WTC11 (cell line): ENCODE measurements around the gene NEAT1. TPM values are rescaled to one million over a fixed set of nuclear protein-coding genes. Genes with fewer than 3 reads are reported as not detected.

ENCODE experiments used
- ATAC-seq: fragments of 200-7000 bp; cut with Tn5 transposase; 2 replicates; pipeline ENCODE4 v1.10.0; 2021; ENCODE audit warnings: mild to moderate bottlenecking, moderate library complexity
- CTCF ChIA-PET: fragments of 300-600 bp; sonication (Branson Sonifier 250); formaldehyde crosslinking; loops from one replicate; lab custom pipeline; 2021; ENCODE audit warnings: antibody characterized with exemption; lab: Charles Lee
- POLR2A ChIA-PET: fragments of 350-600 bp; sonication (Branson Sonifier 250); formaldehyde crosslinking; loops from one replicate; lab custom pipeline; 2021; ENCODE audit warnings: antibody characterized with exemption; lab: Charles Lee
- DNase-seq: peaks from one replicate; pipeline ENCODE4 v3.0.0; 2021; ENCODE audit warnings: low spot score
- H3K27ac Mint-ChIP-seq: 2 replicates; pipeline ENCODE4 v1.8.0; 2021; ENCODE audit warnings: mixed read lengths
- H3K27me3 Mint-ChIP-seq: 2 replicates; pipeline ENCODE4 v1.8.0; 2021; ENCODE audit warnings: low read depth, mild to moderate bottlenecking, moderate library complexity, mixed read lengths
- H3K36me3 Mint-ChIP-seq: 2 replicates; pipeline ENCODE4 v1.8.0; 2021; ENCODE audit warnings: mixed read lengths
- H3K4me1 Mint-ChIP-seq: 2 replicates; pipeline ENCODE4 v1.8.0; 2022; ENCODE audit warnings: mixed read lengths
- H3K4me3 Mint-ChIP-seq: 2 replicates; pipeline ENCODE4 v1.8.0; 2021; ENCODE audit warnings: mild to moderate bottlenecking, moderate library complexity, mixed read lengths
- H3K9me3 Mint-ChIP-seq: 2 replicates; pipeline ENCODE4 v1.8.0; 2021; ENCODE audit warnings: mixed read lengths
- CBFB ChIP-seq: sonication (generic); formaldehyde crosslinking; IDR thresholded peaks from 2 replicates; pipeline ENCODE4 v1.8.1; 2022; ENCODE audit warnings: mild to moderate bottlenecking, low read depth, missing genetic modification reagents
- CDX4 ChIP-seq: fragments of 250-450 bp; sonication (Bioruptor Pico); IDR thresholded peaks from 2 replicates; pipeline ENCODE4 v1.9.0; 2021; ENCODE audit warnings: moderate library complexity, mild to moderate bottlenecking, inconsistent platforms, borderline replicate concordance
- CTCF ChIP-seq: fragments of 200-600 bp; IDR thresholded peaks from 2 replicates; pipeline ENCODE4 v1.8.0; 2022; ENCODE audit warnings: antibody characterized with exemption
- E2F5 ChIP-seq: sonication (generic); formaldehyde crosslinking; IDR thresholded peaks from 2 replicates; pipeline ENCODE4 v1.8.1; 2022; ENCODE audit warnings: mild to moderate bottlenecking, moderate library complexity, missing genetic modification reagents
- ELF4 ChIP-seq: sonication (generic); formaldehyde crosslinking; IDR thresholded peaks from 2 replicates; pipeline ENCODE4 v1.8.1; 2022; ENCODE audit warnings: low read depth, mild to moderate bottlenecking, moderate library complexity, missing genetic modification reagents
- EMX1 ChIP-seq: fragments of 250-450 bp; sonication (Bioruptor Pico); IDR thresholded peaks from 2 replicates; pipeline ENCODE4 v1.8.0; 2021; ENCODE audit warnings: mild to moderate bottlenecking
- ERG ChIP-seq: fragments of 250-450 bp; sonication (Bioruptor Pico); IDR thresholded peaks from 2 replicates; pipeline ENCODE4 v1.8.0; 2021; ENCODE audit warnings: mild to moderate bottlenecking
- ETV6 ChIP-seq: sonication (generic); formaldehyde crosslinking; IDR thresholded peaks from 2 replicates; pipeline ENCODE4 v1.8.1; 2022; ENCODE audit warnings: mild to moderate bottlenecking, missing genetic modification reagents
- FOXP1 ChIP-seq: sonication (generic); formaldehyde crosslinking; IDR thresholded peaks from 2 replicates; pipeline ENCODE4 v1.8.0; 2022; ENCODE audit warnings: missing genetic modification reagents, mild to moderate bottlenecking, moderate library complexity, borderline replicate concordance
- HMGXB4 ChIP-seq: sonication (generic); formaldehyde crosslinking; IDR thresholded peaks from 2 replicates; pipeline ENCODE4 v1.8.1; 2023; ENCODE audit warnings: mild to moderate bottlenecking, moderate library complexity, missing genetic modification reagents
- IRF1 ChIP-seq: sonication (generic); formaldehyde crosslinking; IDR thresholded peaks from 2 replicates; pipeline ENCODE4 v1.8.0; 2023; ENCODE audit warnings: missing genetic modification reagents
- MAX ChIP-seq: sonication (generic); formaldehyde crosslinking; IDR thresholded peaks from 2 replicates; pipeline ENCODE4 v1.8.0; 2022; ENCODE audit warnings: mild to moderate bottlenecking, missing genetic modification reagents
- MXD4 ChIP-seq: fragments of 250-450 bp; sonication (Bioruptor Pico); IDR thresholded peaks from 2 replicates; pipeline ENCODE4 v1.8.0; 2021; ENCODE audit warnings: mild to moderate bottlenecking, moderate library complexity, borderline replicate concordance
- MYBL2 ChIP-seq: sonication (generic); formaldehyde crosslinking; IDR thresholded peaks from 2 replicates; pipeline ENCODE4 v1.8.1; 2023; ENCODE audit warnings: mild to moderate bottlenecking, moderate library complexity, missing genetic modification reagents
- PREB ChIP-seq: sonication (generic); formaldehyde crosslinking; IDR thresholded peaks from 2 replicates; pipeline ENCODE4 v1.8.1; 2022; ENCODE audit warnings: mild to moderate bottlenecking, missing genetic modification reagents, moderate library complexity, borderline replicate concordance
- PRRX2 ChIP-seq: fragments of 250-450 bp; sonication (Bioruptor Pico); IDR thresholded peaks from 2 replicates; pipeline ENCODE4 v1.8.0; 2021; ENCODE audit warnings: mild to moderate bottlenecking
- SP1 ChIP-seq: sonication (generic); formaldehyde crosslinking; conservative IDR thresholded peaks from 2 replicates; pipeline ENCODE4 v1.8.1; 2022; ENCODE audit warnings: missing genetic modification reagents
- TCF7 ChIP-seq: sonication (generic); formaldehyde crosslinking; IDR thresholded peaks from 2 replicates; pipeline ENCODE4 v1.8.0; 2022; ENCODE audit warnings: mild to moderate bottlenecking, low read depth, missing genetic modification reagents, moderate library complexity
- TEAD1 ChIP-seq: sonication (generic); formaldehyde crosslinking; IDR thresholded peaks from 2 replicates; pipeline ENCODE4 v1.8.0; 2022; ENCODE audit warnings: mild to moderate bottlenecking, missing genetic modification reagents
- ZNF121 ChIP-seq: sonication (generic); formaldehyde crosslinking; IDR thresholded peaks from 2 replicates; pipeline ENCODE4 v1.8.0; 2023; ENCODE audit warnings: missing genetic modification reagents
- ZNF138 ChIP-seq: sonication (generic); formaldehyde crosslinking; conservative IDR thresholded peaks from 2 replicates; pipeline ENCODE4 v1.8.1; 2022; ENCODE audit warnings: mild to moderate bottlenecking, moderate library complexity, missing genetic modification reagents
- ZNF416 ChIP-seq: fragments of 250-450 bp; sonication (Bioruptor Pico); IDR thresholded peaks from 2 replicates; pipeline ENCODE4 v1.9.0; 2021; ENCODE audit warnings: mild to moderate bottlenecking, inconsistent platforms
- total RNA-seq: library from RNA; stranded (reverse); gene quantifications from 3 replicates; pipeline ENCODE4 v1.2.3, GENCODE V29; 2021

NEAT1 gene
- total RNA-seq, 1 experiment from 2014 or later: 38.1 TPM

GRCh38 chr11:65416341-65416824, 6.2 kb upstream of the NEAT1 start:
- Mint-ChIP-seq H3K4me3 (peak overlapping the region; percentile 20), H3K27ac (no peak overlapping the region), H3K9me3 (no peaks in the 10 kb centered on the region), H3K4me1 (peaks cover 56% of the 10 kb centered on the region), H3K27me3 (0 out of 2 replicates have a peak, but pooled peaks cover 2% of the 10 kb centered on the region), H3K36me3 (no peaks in the 10 kb centered on the region; the same call in 1 of the 2 replicates)
- DNase-seq (peak; percentile 96), ATAC-seq (peak; percentile 63)
- TF ChIP-seq TCF7 (CRISPR knock-in tag): no peak
- TF ChIP-seq SP1: peak; percentile 66; the same call in 1 of the 2 replicates
- no peak for TF ChIP-seq E2F5 (CRISPR knock-in tag)
- no peak for TF ChIP-seq ZNF416 (CRISPR knock-in tag)
- 0 out of 2 replicates have a peak, but pooled peaks have one; percentile 49 for TF ChIP-seq EMX1 (CRISPR knock-in tag)
- TF ChIP-seq ETV6 (CRISPR knock-in tag): peak; percentile 51; the same call in 1 of the 2 replicates
- TF ChIP-seq MAX (CRISPR knock-in tag): peak; percentile 64; the same call in 1 of the 2 replicates
- TF ChIP-seq ERG (CRISPR knock-in tag): peak; percentile 29; the same call in 1 of the 2 replicates
- peak; percentile 95 for TF ChIP-seq CTCF
- peak; percentile 75; the same call in 1 of the 2 replicates for TF ChIP-seq HMGXB4 (CRISPR knock-in tag)
- ChIA-PET CTCF (interaction anchor here (0.6 to 12.8 kb wide), 55 partner anchors 8 to 442 kb away, joined by 3 to 224 read pairs (median 5); partner anchors contain the start of genes FRMD8, MALAT1, TIGD3 and ZNRD2), POLR2A (interaction anchor here (0.6 to 10.9 kb wide), 7 partner anchors 43 to 91 kb away, joined by 3 to 135 read pairs (median 10); partner anchors contain the start of gene MALAT1)

GRCh38 chr11:65416841-65417701, 5.5 kb upstream of the NEAT1 start:
- Mint-ChIP-seq H3K9me3 (no peaks in the 10 kb centered on the region), H3K4me1 (peaks cover 61% of the 10 kb centered on the region), H3K27ac (peak overlapping the region; percentile 16; the same call in 1 of the 2 replicates), H3K27me3 (0 out of 2 replicates have a peak, but pooled peaks cover 2% of the 10 kb centered on the region), H3K36me3 (no peaks in the 10 kb centered on the region; the same call in 1 of the 2 replicates), H3K4me3 (no peak overlapping the region; the same call in 1 of the 2 replicates)
- ChIA-PET POLR2A (interaction anchor here (0.6 to 10.9 kb wide), 9 partner anchors 15 to 90 kb away, joined by 3 to 175 read pairs (median 10); partner anchors contain the start of gene MALAT1), CTCF (interaction anchor here (0.6 to 12.8 kb wide), 54 partner anchors 8 to 175 kb away, joined by 3 to 224 read pairs (median 6); partner anchors contain the start of genes FAM89B, FRMD8, MALAT1 and TIGD3)
- ATAC-seq: no peak
- DNase-seq: no peak
- no peak for TF ChIP-seq ELF4 (CRISPR knock-in tag)
- no peak for TF ChIP-seq TCF7 (CRISPR knock-in tag)
- TF ChIP-seq PREB (CRISPR knock-in tag): no peak
- no peak for TF ChIP-seq PRRX2
- TF ChIP-seq MYBL2 (CRISPR knock-in tag): no peak
- no peak for TF ChIP-seq CBFB (CRISPR knock-in tag)
- TF ChIP-seq ERG (CRISPR knock-in tag): no peak
- TF ChIP-seq TEAD1 (CRISPR knock-in tag): no peak
- TF ChIP-seq IRF1 (CRISPR knock-in tag): no peak
- TF ChIP-seq MXD4: no peak
- no peak for TF ChIP-seq CDX4 (CRISPR knock-in tag)
- no peak for TF ChIP-seq ZNF121 (CRISPR knock-in tag)
- TF ChIP-seq FOXP1 (CRISPR knock-in tag): no peak
- no peak for TF ChIP-seq ZNF138 (CRISPR knock-in tag)
